Prostate gland (tissue), 2 donors: ENCODE data around the gene SUN3.

Experiments used
- POLR2A ChIP-seq: fragments of 450-650 bp; IDR thresholded peaks from one replicate; pipeline ENCODE4 v1.6.1; 2016; ENCODE audit warnings: antibody characterized with exemption, mild to moderate bottlenecking
- TF ChIP-seq, protein P1 (sequence below), 4 experiments: fragments of 200-600 bp in 2 of 4; fragments of 450-650 bp in 2 of 4; sonication (generic) in 2 of 4; IDR thresholded peaks; 1 replicate in 3 of 4; 2 replicates in 1 of 4; pipeline ENCODE4 v1.5.1; 2016 to 2019; ENCODE audit warnings: antibody characterized with exemption in 4 of 4, mild to moderate bottlenecking in 2 of 4, moderate library complexity in 2 of 4

DNA sequence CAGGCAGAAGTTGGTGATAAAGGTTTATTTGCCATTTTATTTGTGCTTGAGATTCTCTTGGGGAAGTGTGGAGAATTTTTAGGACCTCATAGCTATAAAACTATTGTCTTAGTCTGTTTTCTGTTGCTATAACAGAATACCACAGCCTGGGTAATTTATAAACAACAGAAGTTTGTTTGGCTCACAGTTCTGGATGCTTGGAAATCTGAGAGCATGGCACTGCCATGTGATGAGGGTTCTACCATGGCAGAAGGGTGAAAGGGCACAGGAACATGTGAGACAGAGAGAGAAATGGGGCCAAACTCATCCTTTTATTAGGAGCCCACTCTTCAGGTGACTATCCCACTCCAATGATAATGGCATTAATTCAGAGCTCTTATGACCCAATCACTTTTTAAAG, 12.3 kb downstream of the SUN3 start:
- no peak for TF ChIP-seq POLR2A
- TF ChIP-seq, protein P1, sequence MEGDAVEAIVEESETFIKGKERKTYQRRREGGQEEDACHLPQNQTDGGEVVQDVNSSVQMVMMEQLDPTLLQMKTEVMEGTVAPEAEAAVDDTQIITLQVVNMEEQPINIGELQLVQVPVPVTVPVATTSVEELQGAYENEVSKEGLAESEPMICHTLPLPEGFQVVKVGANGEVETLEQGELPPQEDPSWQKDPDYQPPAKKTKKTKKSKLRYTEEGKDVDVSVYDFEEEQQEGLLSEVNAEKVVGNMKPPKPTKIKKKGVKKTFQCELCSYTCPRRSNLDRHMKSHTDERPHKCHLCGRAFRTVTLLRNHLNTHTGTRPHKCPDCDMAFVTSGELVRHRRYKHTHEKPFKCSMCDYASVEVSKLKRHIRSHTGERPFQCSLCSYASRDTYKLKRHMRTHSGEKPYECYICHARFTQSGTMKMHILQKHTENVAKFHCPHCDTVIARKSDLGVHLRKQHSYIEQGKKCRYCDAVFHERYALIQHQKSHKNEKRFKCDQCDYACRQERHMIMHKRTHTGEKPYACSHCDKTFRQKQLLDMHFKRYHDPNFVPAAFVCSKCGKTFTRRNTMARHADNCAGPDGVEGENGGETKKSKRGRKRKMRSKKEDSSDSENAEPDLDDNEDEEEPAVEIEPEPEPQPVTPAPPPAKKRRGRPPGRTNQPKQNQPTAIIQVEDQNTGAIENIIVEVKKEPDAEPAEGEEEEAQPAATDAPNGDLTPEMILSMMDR (IDR thresholded peaks at IDR 0.05), result no peak
